ENCODE data around the gene SLC4A8.

The SLC4A8 gene

GRCh38 chr12:51395283-51396230 is 29.1 kb upstream of the SLC4A8 start:
- no peak for DNase-seq (ENCODE audit: low read depth in 3 of 3, low spot score in 1 of 3)

DNA sequence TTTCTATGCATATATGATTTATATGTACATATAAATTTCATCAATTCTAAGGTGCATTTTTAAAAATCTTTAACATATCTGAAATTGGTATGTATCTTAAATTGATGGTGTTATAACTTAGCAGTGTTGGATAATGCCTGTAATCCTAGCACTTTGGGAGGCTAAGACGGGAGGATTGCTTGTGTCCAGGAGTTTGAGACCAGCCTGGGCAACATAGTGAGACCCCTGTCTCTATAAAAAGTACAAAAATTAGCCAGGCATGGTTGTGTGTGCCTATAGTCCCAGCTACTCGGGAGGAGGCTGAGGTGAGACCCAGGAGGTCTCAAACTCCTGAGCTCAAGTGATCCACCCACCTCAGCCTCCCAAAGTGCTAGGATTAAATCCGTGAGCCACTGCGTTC is 27.0 kb upstream of the SLC4A8 start:
- no peak for DNase-seq (ENCODE audit: low read depth in 3 of 3, low spot score in 1 of 3)

- DNase-seq (ENCODE audit: low read depth in 3 of 3, low spot score in 1 of 3), result no peak
Observed at GRCh38 chr12:51399891-51400290, 24.7 kb upstream of the SLC4A8 start.

- no peak for DNase-seq (ENCODE audit: low read depth in 3 of 3, low spot score in 1 of 3)
Observed at GRCh38 chr12:51401020-51401419, 23.6 kb upstream of the SLC4A8 start.

DNA sequence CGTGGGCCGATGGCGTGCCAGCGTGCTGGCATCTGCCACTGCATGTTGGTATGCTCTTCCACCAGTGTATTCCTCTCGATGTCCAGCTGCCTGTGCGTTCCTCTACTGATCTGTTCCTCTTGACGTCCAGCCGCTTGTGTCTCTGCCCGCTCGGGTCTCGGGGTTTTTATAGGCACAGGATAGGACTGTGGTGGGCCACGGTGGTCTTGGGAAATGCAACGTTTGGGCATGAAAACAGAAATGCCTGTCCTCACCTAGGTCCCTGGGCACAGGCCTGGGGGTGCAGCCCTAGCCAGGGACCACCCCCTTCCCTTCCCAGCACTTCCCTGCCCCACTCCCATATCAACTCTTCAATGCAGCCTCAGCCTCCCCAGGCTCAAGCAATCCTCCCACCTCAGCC is 23.1 kb upstream of the SLC4A8 start:
- DNase-seq (ENCODE audit: low read depth in 3 of 3, low spot score in 1 of 3), result no peak

DNA sequence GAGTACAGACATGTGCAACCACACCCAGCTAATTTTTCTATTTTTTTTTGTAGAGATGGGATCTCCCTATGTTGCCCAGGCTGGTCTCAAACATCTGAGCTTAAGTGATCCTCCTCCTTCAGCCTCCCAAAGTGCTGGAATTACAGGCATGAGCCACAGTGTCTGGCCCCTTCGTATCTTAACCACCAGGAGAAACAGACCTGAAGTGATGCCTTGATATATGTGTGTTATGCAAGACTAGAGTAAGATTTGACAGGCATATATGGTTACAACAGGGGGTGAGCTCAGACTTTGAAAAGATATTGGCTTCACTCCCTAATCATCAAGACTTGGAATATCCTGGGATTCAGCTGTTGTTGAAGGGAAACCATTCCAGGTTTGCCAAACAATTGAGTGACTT is 22.7 kb upstream of the SLC4A8 start:
- no peak for DNase-seq (ENCODE audit: low read depth in 3 of 3, low spot score in 1 of 3)

DNA sequence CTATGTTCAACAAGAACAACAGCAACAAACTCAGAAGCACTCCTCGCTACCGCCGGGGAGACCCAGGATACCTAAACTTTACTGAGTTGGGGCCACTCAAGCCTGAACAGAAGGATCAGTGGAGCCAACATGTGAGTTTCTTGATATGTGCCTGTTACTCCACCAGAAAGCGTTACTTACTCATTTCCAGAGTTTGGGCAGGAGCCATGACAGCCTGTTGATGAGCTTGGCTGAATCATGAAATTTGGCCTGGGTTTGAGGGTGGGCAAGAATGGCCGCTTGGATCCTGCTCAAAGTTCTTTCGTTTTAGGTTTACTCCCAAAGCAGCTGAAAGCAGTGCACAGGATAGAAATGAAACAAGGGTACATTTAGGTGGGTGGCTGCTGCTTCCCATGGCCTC is 21.5 kb upstream of the SLC4A8 start:
- no peak for DNase-seq (ENCODE audit: low read depth in 3 of 3, low spot score in 1 of 3)

GRCh38 chr12:51403681-51404136 is 20.9 kb upstream of the SLC4A8 start:
- DNase-seq (ENCODE audit: low read depth in 3 of 3, low spot score in 1 of 3), result no peak

DNA sequence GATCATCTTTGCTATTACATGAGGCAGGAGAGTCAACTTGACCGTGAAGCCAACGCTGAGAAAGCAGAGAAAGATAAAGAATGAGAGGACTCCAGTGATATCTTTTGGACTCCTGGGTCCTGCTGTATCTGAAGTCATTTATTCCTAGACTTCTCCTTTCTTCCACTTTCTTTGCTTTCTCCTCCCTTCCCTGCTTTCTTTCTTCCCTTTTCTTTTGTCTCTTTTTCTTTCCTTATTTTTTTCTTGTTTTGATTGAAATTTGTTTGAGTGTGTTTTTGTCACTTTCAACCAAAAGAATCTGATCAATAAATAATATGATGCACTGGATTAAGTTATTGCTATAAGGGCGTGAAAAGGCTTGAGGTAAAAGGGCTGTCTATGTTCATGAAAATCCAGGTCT is 20.0 kb upstream of the SLC4A8 start:
- no peak for DNase-seq (ENCODE audit: low read depth in 3 of 3, low spot score in 1 of 3)

- no peak for DNase-seq (ENCODE audit: low read depth in 3 of 3, low spot score in 1 of 3)
Observed at GRCh38 chr12:51405801-51406207, 18.8 kb upstream of the SLC4A8 start.

- no peak for DNase-seq (ENCODE audit: low read depth in 3 of 3, low spot score in 1 of 3)
Observed at GRCh38 chr12:51406290-51406689, 18.3 kb upstream of the SLC4A8 start.

DNA sequence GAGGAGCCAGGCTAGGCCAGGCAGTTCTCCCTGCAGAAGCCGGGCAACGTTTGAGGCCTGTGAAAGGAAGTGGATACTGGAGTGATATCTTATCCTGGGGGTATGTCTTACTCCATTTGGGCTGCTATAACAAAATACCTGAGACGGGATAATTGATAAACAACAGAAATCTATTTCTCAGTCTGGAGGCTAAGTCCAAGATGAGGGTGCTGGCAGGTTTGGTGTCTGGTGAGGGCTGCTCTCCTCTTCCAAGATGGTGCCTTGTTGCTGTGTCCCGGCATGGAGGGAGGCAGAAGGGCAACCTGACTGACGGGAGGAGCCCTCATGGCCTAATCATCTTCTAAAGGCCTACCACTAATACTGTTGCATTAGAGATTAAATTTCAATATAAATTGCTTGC is 17.8 kb upstream of the SLC4A8 start:
- DNase-seq (ENCODE audit: low read depth in 3 of 3, low spot score in 1 of 3), result no peak

- no peak for DNase-seq (ENCODE audit: low read depth in 3 of 3, low spot score in 1 of 3)
Observed at GRCh38 chr12:51407604-51408003, 17.0 kb upstream of the SLC4A8 start.

DNA sequence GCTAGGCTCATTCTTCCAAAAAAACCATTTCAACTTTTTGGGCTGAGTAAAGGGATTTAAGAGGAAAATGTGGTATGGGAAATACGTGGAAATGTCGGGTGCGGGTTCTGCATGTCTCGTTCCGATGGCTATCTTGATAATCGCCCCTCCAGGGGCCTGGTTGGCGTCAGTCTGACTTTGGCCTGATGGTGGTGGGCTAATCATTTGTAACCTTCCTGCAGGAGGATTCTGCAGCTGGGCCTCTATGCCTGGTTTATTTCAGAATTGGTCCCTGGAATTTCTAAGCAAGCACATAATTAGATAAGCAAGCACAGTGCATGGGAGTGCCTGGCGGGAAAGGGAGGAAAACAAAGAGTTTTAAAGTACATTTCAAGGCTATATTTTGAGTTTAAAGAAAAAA is 14.8 kb upstream of the SLC4A8 start:
- DNase-seq (ENCODE audit: low read depth in 3 of 3, low spot score in 1 of 3), result no peak

- no peak for DNase-seq (ENCODE audit: low read depth in 3 of 3, low spot score in 1 of 3)
Observed at GRCh38 chr12:51413149-51413548, 11.5 kb upstream of the SLC4A8 start.

- DNase-seq (ENCODE audit: low read depth in 3 of 3, low spot score in 1 of 3), result no peak
Observed at GRCh38 chr12:51413791-51414190, 10.8 kb upstream of the SLC4A8 start.

- DNase-seq (ENCODE audit: low read depth in 3 of 3, low spot score in 1 of 3), result no peak
Observed at GRCh38 chr12:51415931-51416330, 8.7 kb upstream of the SLC4A8 start.

- no peak for DNase-seq (ENCODE audit: low read depth in 3 of 3, low spot score in 1 of 3)
Observed at GRCh38 chr12:51417826-51418225, 6.8 kb upstream of the SLC4A8 start.

GRCh38 chr12:51419425-51420193 is 5.0 kb upstream of the SLC4A8 start:
- DNase-seq (ENCODE audit: low read depth in 3 of 3, low spot score in 1 of 3), result no peak

- no peak for DNase-seq (ENCODE audit: low read depth in 3 of 3, low spot score in 1 of 3)
Observed at GRCh38 chr12:51421266-51421884, 3.3 kb upstream of the SLC4A8 start.

DNA sequence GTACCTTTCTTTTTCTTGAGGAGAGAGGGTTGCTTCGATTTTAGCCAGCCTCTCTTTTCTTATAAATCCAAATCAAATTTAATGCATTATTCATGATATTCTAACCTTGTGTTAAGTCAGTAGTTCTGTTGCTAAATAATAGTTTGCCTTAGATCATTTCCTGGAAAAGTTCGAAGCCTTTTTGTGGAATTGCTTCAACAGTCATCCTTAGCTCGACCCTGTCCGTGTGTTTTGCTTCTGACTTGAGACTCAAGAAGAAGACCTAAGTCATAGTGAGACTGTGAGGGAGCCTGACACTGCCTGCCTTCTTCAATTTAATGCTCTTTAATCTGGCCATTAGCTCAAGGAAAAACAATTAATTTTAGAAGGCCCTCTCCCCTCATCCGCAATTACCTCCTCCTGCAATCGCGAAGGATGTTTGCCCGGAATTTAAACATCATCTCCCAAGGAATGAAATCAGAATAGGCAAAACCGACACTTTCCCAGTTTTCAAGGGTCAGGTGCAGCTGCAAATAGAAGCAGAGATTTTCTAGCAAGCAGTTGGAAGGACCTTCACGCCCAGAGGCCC is 453 bp upstream of the SLC4A8 start:
- no peak for DNase-seq (ENCODE audit: low read depth in 3 of 3, low spot score in 1 of 3)
